SK-N-SH (cell line): ENCODE measurements around the gene RPS6KA2. TPM values are rescaled to one million over a fixed set of nuclear protein-coding genes. Genes with fewer than 3 reads are reported as not detected.

Experiments used
- CTCF ChIA-PET: fragments of 300-600, 350-600 bp; formaldehyde crosslinking; extraction: SDS; loops from one replicate; lab custom pipeline; 2021; lab: Yijun Ruan, JAX
- POLR2A ChIA-PET: fragments of 350-600 bp; sonication (Branson Sonifier 250); formaldehyde crosslinking; extraction: SDS; loops from one replicate; lab custom pipeline; 2020; ENCODE audit warnings: antibody characterized with exemption, inconsistent platforms; lab: Yijun Ruan, JAX
- DNase-seq: peaks from one replicate; pipeline ENCODE4 v3.0.0; 2012
- H2AFZ ChIP-seq: fragments of 200-600 bp; sonication (generic); 2 replicates; pipeline ENCODE4 v1.8.1; 2016; ENCODE audit warnings: antibody characterized with exemption, mild to moderate bottlenecking, low read depth
- H3F3A ChIP-seq: fragments of 200-600 bp; sonication (generic); replicated peaks from 2 replicates; pipeline ENCODE3; 2016; ENCODE audit warnings: antibody characterized with exemption, mild to moderate bottlenecking; ENCODE audit not compliant: insufficient read depth
- H3K27ac ChIP-seq, 2 experiments: fragments of 200-500 bp in 1 of 2; fragments of 200-600 bp in 1 of 2; sonication (Bioruptor generic) in 1 of 2; sonication (generic), shearing (Covaris generic) in 1 of 2; 2 replicates each; pipeline versions ENCODE4 v1.5.1 to v1.6.1; 2014 to 2016; ENCODE audit warnings: low read depth in 2 of 2, inconsistent platforms in 1 of 2, low read length in 1 of 2, mild to moderate bottlenecking in 1 of 2, mixed read lengths in 1 of 2
- H3K27me3 ChIP-seq: fragments of 200-600 bp; sonication (generic), shearing (Covaris generic); 2 replicates; pipeline ENCODE4 v1.6.1; 2016; ENCODE audit warnings: mixed run types; ENCODE audit not compliant: insufficient read depth
- H3K36me3 ChIP-seq, 2 experiments: fragments of 200-500 bp in 1 of 2; fragments of 200-600 bp in 1 of 2; sonication (Bioruptor generic) in 1 of 2; sonication (generic) in 1 of 2; replicated peaks in 1 of 2; 2 replicates each; pipeline versions ENCODE3 to v1.5.1; 2014 to 2016; ENCODE audit warnings: low read length in 1 of 2, mild to moderate bottlenecking in 1 of 2; ENCODE audit not compliant: insufficient read depth in 2 of 2, control insufficient read depth in 1 of 2
- H3K4me1 ChIP-seq, 2 experiments: fragments of 200-500 bp in 1 of 2; fragments of 200-600 bp in 1 of 2; sonication (Bioruptor generic) in 1 of 2; sonication (generic), shearing (Covaris generic) in 1 of 2; 2 replicates each; pipeline versions ENCODE4 v1.5.1 to v1.6.1; 2014 to 2016; ENCODE audit warnings: low read depth in 1 of 2, low read length in 1 of 2, mixed run types in 1 of 2; ENCODE audit not compliant: insufficient read depth in 2 of 2, control insufficient read depth in 1 of 2
- H3K4me2 ChIP-seq: fragments of 200-600 bp; sonication (generic), shearing (Covaris generic); 2 replicates; pipeline ENCODE4 v1.6.1; 2017; ENCODE audit warnings: mixed run types
- H3K4me3 ChIP-seq, 2 experiments: fragments of 200-500 bp in 1 of 2; fragments of 200-600 bp in 1 of 2; sonication (Bioruptor generic) in 1 of 2; sonication (generic), shearing (Covaris generic) in 1 of 2; 2 replicates each; pipeline versions ENCODE4 v1.5.1 to v1.8.1; 2014 to 2016; ENCODE audit warnings: low read depth in 2 of 2, inconsistent platforms in 1 of 2, low read length in 1 of 2, mild to moderate bottlenecking in 1 of 2, mixed read lengths in 1 of 2, moderate library complexity in 1 of 2
- H3K79me2 ChIP-seq: fragments of 200-600 bp; sonication (generic); 2 replicates; pipeline ENCODE4 v1.8.1; 2017; ENCODE audit warnings: mild to moderate bottlenecking; ENCODE audit not compliant: insufficient read depth
- H3K9ac ChIP-seq: fragments of 200-600 bp; sonication (generic); 2 replicates; pipeline ENCODE4 v1.6.1; 2017; ENCODE audit warnings: mixed run types
- H3K9me2 ChIP-seq: fragments of 200-600 bp; sonication (generic); 2 replicates; pipeline ENCODE4 v1.6.1; 2017; ENCODE audit warnings: mixed run types
- H3K9me3 ChIP-seq: fragments of 200-600 bp; sonication (generic); 2 replicates; pipeline ENCODE4 v1.6.1; 2017; ENCODE audit warnings: mixed run types, mild to moderate bottlenecking, moderate library complexity
- H4K20me1 ChIP-seq: fragments of 200-600 bp; sonication (generic); 2 replicates; pipeline ENCODE4 v1.6.1; 2017; ENCODE audit warnings: mild to moderate bottlenecking, mixed run types; ENCODE audit not compliant: insufficient read depth
- CHD2 ChIP-seq: fragments of 150-350 bp; IDR thresholded peaks from 2 replicates; pipeline ENCODE4 v1.6.1; 2018; ENCODE audit warnings: low read length; ENCODE audit not compliant: partially characterized antibody
- EZH2phosphoT487 ChIP-seq: fragments of 200-600 bp; sonication (generic); IDR thresholded peaks from 2 replicates; pipeline ENCODE4 v1.6.1; 2017; ENCODE audit warnings: low read depth, mixed run types, mild to moderate bottlenecking, antibody characterized with exemption, moderate library complexity, borderline replicate concordance
- FOSL2 ChIP-seq: IDR thresholded peaks from 2 replicates; pipeline ENCODE4 v1.4.0; 2012; ENCODE audit warnings: low read depth, mild to moderate bottlenecking, moderate library complexity, borderline replicate concordance
- FOXJ3 ChIP-seq: sonication (generic); formaldehyde crosslinking; IDR thresholded peaks from 2 replicates; pipeline ENCODE4 v1.5.1; 2020; ENCODE audit warnings: mild to moderate bottlenecking, missing genetic modification reagents
- FOXM1 ChIP-seq: IDR thresholded peaks from 2 replicates; pipeline ENCODE4 v1.4.0; 2012; ENCODE audit warnings: low read depth, mild to moderate bottlenecking
- GABPA ChIP-seq: IDR thresholded peaks from 2 replicates; pipeline ENCODE4 v1.4.0; 2012; ENCODE audit warnings: low read depth, mild to moderate bottlenecking
- RXRA ChIP-seq: IDR thresholded peaks from 2 replicates; pipeline ENCODE4 v1.4.0; 2012; ENCODE audit warnings: low read depth, mild to moderate bottlenecking, borderline replicate concordance
- SMC3 ChIP-seq: IDR thresholded peaks from 2 replicates; pipeline ENCODE4 v1.6.1; 2012; ENCODE audit warnings: low read depth, low read length, improper control_type of control experiment
- YY1 ChIP-seq: IDR thresholded peaks from 2 replicates; pipeline ENCODE4 v1.4.0; 2012; ENCODE audit warnings: low read depth, mild to moderate bottlenecking
- WGBS: methylation state at CpG from one replicate; pipeline ENCODE4 v1.1.6; 2017; ENCODE audit warnings: low lambda C conversion rate; 5-methylcytosine and 5-hydroxymethylcytosine counted together
- polyA plus RNA-seq, 3 experiments: library from polyadenylated mRNA; depleted of rRNA; stranded (reverse); fragments of >200 nt; gene quantifications; 2 replicates each; pipeline ENCODE4 v1.2.3, GENCODE V29; 2012
- TF ChIP-seq, protein P1 (sequence below): fragments of 150-350 bp; IDR thresholded peaks from 2 replicates; pipeline ENCODE4 v1.6.1; 2017; ENCODE audit warnings: antibody characterized with exemption, low read length, low read depth, borderline replicate concordance
- TF ChIP-seq, protein P2 (sequence below): fragments of 150-350 bp; IDR thresholded peaks from 2 replicates; pipeline ENCODE4 v1.6.1; 2016; ENCODE audit warnings: mild to moderate bottlenecking, low read depth, low read length
- TF ChIP-seq, protein P3 (sequence below): IDR thresholded peaks from 2 replicates; pipeline ENCODE4 v1.6.1; 2012; ENCODE audit warnings: mild to moderate bottlenecking, low read depth, low read length, moderate library complexity
- TF ChIP-seq, protein P4 (sequence below): IDR thresholded peaks from 2 replicates; pipeline ENCODE4 v1.4.0; 2012; ENCODE audit warnings: low read depth, borderline replicate concordance
- TF ChIP-seq, protein P5 (sequence below): IDR thresholded peaks from 2 replicates; pipeline ENCODE4; 2012

RPS6KA2 gene
- polyA plus RNA-seq, 1 of the 3 experiments (the other 2 are of a cell fraction), result 59.5 TPM

DNA sequence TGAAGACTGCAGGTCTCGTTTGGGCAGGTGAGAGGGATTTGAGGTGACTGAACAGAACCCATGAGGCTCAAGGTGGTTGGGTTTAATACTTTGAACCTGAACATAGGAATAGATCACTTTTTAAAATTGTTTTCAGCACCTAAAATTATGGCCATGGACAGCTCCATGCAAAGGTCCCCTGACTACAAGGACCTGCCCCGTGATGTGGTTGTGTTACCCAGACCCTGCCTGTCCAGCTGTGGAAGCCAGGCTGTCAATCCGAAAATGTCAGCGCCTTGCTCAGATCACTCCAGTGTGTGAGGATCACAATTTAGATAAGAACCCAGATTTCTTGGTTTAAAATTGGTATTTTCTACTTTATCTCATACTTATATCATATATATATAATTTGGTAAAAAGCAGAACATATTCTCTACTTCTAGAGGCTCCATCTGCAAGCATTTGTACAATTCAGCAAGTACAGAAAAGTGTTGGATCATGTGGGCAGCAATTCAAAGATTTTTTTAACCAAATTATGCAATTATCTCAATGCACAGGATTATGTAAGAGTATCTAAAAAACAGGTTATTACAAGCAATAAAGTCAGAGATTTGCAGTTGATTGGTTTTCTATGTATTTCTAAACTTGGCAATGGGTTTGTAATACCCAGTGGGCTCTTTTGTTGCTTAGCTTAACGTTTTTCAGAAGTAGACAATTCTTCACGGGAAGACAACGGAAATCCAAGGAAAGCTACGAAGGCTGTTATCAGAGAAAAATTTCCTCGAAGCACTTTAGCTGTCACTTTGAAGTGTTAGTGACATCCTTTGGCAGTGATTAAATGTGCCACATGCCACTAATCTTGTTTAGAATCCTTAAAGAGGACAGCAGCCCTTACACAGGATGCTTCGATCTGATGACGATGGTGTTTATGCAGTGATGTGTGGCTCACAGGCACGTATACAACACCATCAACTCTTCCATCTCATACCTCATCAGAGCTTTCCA lies 24.1 kb upstream of the RPS6KA2 start:
- no peaks in the 10 kb centered on the region for H3K9me2 ChIP-seq
- H3K27ac ChIP-seq, result no peak overlapping the region; a peak in 1 of 4 replicates
- no peak for DNase-seq
- no peaks in the 10 kb centered on the region for H3K9me3 ChIP-seq
- no peaks in the 10 kb centered on the region for H3F3A ChIP-seq
- WGBS, result 77% methylated on average over 12 of the region's 12 CpGs
- no peaks in the 10 kb centered on the region for H3K79me2 ChIP-seq
- peaks cover 0 to 64% of the 10 kb centered on the region in 2 experiments; a peak in 2 of 4 replicates for H3K4me1 ChIP-seq
- no peaks in the 10 kb centered on the region for H3K36me3 ChIP-seq
- no peaks in the 10 kb centered on the region; the same call in 1 of the 2 replicates for H3K27me3 ChIP-seq
- ChIA-PET CTCF (interaction anchor here (1.0 kb wide), 1 partner anchor 124 kb away, joined by 3 read pairs; no protein-coding TSS in a partner anchor), POLR2A (no interaction called here)
- H3K9ac ChIP-seq, result no peak overlapping the region
- H2AFZ ChIP-seq, result no peak overlapping the region
- H4K20me1 ChIP-seq, result no peaks in the 10 kb centered on the region
- H3K4me3 ChIP-seq, result no peak overlapping the region
- TF ChIP-seq, protein P1, sequence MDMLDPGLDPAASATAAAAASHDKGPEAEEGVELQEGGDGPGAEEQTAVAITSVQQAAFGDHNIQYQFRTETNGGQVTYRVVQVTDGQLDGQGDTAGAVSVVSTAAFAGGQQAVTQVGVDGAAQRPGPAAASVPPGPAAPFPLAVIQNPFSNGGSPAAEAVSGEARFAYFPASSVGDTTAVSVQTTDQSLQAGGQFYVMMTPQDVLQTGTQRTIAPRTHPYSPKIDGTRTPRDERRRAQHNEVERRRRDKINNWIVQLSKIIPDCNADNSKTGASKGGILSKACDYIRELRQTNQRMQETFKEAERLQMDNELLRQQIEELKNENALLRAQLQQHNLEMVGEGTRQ, result no peak
- TF ChIP-seq FOXM1 (no peak), CHD2 (no peak), RXRA (no peak), YY1 (no peak), FOXJ3 (CRISPR knock-in tag) (no peak), FOSL2 (no peak), EZH2phosphoT487 (no peak), SMC3 (no peak), GABPA (no peak)
- TF ChIP-seq, protein P2, sequence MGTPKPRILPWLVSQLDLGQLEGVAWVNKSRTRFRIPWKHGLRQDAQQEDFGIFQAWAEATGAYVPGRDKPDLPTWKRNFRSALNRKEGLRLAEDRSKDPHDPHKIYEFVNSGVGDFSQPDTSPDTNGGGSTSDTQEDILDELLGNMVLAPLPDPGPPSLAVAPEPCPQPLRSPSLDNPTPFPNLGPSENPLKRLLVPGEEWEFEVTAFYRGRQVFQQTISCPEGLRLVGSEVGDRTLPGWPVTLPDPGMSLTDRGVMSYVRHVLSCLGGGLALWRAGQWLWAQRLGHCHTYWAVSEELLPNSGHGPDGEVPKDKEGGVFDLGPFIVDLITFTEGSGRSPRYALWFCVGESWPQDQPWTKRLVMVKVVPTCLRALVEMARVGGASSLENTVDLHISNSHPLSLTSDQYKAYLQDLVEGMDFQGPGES, result no peak
- TF ChIP-seq, protein P3, sequence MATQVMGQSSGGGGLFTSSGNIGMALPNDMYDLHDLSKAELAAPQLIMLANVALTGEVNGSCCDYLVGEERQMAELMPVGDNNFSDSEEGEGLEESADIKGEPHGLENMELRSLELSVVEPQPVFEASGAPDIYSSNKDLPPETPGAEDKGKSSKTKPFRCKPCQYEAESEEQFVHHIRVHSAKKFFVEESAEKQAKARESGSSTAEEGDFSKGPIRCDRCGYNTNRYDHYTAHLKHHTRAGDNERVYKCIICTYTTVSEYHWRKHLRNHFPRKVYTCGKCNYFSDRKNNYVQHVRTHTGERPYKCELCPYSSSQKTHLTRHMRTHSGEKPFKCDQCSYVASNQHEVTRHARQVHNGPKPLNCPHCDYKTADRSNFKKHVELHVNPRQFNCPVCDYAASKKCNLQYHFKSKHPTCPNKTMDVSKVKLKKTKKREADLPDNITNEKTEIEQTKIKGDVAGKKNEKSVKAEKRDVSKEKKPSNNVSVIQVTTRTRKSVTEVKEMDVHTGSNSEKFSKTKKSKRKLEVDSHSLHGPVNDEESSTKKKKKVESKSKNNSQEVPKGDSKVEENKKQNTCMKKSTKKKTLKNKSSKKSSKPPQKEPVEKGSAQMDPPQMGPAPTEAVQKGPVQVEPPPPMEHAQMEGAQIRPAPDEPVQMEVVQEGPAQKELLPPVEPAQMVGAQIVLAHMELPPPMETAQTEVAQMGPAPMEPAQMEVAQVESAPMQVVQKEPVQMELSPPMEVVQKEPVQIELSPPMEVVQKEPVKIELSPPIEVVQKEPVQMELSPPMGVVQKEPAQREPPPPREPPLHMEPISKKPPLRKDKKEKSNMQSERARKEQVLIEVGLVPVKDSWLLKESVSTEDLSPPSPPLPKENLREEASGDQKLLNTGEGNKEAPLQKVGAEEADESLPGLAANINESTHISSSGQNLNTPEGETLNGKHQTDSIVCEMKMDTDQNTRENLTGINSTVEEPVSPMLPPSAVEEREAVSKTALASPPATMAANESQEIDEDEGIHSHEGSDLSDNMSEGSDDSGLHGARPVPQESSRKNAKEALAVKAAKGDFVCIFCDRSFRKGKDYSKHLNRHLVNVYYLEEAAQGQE, result no peak
- TF ChIP-seq, protein P4, sequence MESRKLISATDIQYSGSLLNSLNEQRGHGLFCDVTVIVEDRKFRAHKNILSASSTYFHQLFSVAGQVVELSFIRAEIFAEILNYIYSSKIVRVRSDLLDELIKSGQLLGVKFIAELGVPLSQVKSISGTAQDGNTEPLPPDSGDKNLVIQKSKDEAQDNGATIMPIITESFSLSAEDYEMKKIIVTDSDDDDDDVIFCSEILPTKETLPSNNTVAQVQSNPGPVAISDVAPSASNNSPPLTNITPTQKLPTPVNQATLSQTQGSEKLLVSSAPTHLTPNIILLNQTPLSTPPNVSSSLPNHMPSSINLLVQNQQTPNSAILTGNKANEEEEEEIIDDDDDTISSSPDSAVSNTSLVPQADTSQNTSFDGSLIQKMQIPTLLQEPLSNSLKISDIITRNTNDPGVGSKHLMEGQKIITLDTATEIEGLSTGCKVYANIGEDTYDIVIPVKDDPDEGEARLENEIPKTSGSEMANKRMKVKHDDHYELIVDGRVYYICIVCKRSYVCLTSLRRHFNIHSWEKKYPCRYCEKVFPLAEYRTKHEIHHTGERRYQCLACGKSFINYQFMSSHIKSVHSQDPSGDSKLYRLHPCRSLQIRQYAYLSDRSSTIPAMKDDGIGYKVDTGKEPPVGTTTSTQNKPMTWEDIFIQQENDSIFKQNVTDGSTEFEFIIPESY, result no peak
- TF ChIP-seq, protein P5, sequence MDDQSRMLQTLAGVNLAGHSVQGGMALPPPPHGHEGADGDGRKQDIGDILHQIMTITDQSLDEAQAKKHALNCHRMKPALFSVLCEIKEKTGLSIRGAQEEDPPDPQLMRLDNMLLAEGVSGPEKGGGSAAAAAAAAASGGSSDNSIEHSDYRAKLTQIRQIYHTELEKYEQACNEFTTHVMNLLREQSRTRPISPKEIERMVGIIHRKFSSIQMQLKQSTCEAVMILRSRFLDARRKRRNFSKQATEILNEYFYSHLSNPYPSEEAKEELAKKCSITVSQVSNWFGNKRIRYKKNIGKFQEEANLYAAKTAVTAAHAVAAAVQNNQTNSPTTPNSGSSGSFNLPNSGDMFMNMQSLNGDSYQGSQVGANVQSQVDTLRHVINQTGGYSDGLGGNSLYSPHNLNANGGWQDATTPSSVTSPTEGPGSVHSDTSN, result no peak
- no peak overlapping the region for H3K4me2 ChIP-seq
